Measurements from ENCODE around the gene GLI2. TPM values are rescaled to one million over a fixed set of nuclear protein-coding genes. Genes with fewer than 3 reads are reported as not detected.

The GLI2 gene
- total RNA-seq, 1 donor from 2014 or later: 0.09 TPM

DNA sequence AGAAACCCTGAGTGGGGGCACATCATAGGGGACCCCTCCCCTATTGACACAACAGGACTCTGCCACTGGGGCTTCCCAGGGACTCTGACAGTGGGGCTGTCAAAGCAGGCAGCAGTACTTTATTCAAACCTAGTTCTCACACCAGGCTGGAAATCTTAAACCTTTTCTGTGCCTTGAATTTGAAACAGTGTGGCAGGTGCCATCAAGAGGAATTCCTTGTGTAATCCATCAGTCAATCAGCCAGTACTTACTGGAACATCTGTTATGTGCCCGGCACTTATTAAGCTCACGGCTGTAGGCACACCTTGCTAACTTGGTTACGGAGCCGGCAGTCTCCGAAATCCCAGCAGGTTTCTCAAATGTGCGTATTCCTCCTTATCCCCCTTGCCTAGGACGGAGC is 12.0 kb downstream of the GLI2 start:
- no peaks in the 10 kb centered on the region for H3K9me3 Mint-ChIP-seq
- H3K27me3 Mint-ChIP-seq: peaks cover 25% of the 10 kb centered on the region
- DNase-seq: no peak
- no peaks in the 10 kb centered on the region for H3K36me3 Mint-ChIP-seq (ENCODE audit: low read depth)
- no peaks in the 10 kb centered on the region for H3K4me1 Mint-ChIP-seq
- H3K4me3 Mint-ChIP-seq: no peak overlapping the region
- intact Hi-C loops (cut with micrococcal nuclease): no loop called here
- H3K27ac Mint-ChIP-seq: no peak overlapping the region

DNA sequence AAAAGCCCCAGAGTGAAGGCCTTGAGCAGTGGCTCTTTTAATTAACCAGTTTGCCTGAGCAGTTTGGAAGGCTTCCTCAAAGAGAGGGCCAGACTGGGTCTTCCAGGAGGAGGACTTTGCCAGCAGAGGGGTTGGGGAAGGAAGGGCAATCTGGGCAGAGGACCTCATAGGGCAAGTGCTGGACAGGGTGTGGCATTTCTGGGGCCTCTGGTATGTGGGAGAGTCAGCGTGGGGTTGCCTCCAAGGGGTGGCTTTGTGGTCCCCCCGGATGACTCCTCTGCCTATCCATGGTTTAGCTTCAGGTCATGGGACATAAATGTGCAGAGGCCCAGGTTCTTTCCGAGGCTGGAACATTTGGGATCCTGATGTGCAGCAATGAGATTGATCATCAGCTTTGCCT is 12.6 kb downstream of the GLI2 start:
- no peaks in the 10 kb centered on the region for H3K36me3 Mint-ChIP-seq (ENCODE audit: low read depth)
- H3K4me3 Mint-ChIP-seq: no peak overlapping the region
- H3K27me3 Mint-ChIP-seq: peaks cover 19% of the 10 kb centered on the region
- DNase-seq: no peak
- H3K9me3 Mint-ChIP-seq: no peaks in the 10 kb centered on the region
- H3K4me1 Mint-ChIP-seq: no peaks in the 10 kb centered on the region
- H3K27ac Mint-ChIP-seq: no peak overlapping the region
- intact Hi-C loops (cut with micrococcal nuclease): no loop called here

DNA sequence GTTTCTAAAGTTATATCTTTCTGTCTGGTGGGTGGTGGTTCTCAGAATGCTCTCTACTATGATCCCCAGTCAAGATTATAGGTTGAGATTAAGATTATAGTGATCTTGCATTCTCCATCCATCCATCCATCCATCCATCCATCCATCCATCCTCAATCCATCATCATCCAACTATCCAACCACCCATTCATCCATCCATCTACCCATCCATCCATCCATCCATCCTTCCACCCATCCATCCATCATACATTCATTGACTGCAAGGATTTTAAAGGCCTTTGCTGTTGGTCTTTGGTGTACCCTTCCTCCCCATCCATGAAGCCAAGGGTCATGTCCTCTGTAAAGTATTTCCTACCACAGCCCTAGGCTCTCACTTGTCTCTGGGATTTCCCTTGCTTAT is 13.1 kb downstream of the GLI2 start:
- no peak overlapping the region for H3K27ac Mint-ChIP-seq
- H3K9me3 Mint-ChIP-seq: no peaks in the 10 kb centered on the region
- no peaks in the 10 kb centered on the region for H3K36me3 Mint-ChIP-seq (ENCODE audit: low read depth)
- intact Hi-C loops (cut with micrococcal nuclease): no loop called here
- H3K4me3 Mint-ChIP-seq: no peak overlapping the region
- peaks cover 17% of the 10 kb centered on the region for H3K27me3 Mint-ChIP-seq
- no peaks in the 10 kb centered on the region for H3K4me1 Mint-ChIP-seq
- DNase-seq: no peak

DNA sequence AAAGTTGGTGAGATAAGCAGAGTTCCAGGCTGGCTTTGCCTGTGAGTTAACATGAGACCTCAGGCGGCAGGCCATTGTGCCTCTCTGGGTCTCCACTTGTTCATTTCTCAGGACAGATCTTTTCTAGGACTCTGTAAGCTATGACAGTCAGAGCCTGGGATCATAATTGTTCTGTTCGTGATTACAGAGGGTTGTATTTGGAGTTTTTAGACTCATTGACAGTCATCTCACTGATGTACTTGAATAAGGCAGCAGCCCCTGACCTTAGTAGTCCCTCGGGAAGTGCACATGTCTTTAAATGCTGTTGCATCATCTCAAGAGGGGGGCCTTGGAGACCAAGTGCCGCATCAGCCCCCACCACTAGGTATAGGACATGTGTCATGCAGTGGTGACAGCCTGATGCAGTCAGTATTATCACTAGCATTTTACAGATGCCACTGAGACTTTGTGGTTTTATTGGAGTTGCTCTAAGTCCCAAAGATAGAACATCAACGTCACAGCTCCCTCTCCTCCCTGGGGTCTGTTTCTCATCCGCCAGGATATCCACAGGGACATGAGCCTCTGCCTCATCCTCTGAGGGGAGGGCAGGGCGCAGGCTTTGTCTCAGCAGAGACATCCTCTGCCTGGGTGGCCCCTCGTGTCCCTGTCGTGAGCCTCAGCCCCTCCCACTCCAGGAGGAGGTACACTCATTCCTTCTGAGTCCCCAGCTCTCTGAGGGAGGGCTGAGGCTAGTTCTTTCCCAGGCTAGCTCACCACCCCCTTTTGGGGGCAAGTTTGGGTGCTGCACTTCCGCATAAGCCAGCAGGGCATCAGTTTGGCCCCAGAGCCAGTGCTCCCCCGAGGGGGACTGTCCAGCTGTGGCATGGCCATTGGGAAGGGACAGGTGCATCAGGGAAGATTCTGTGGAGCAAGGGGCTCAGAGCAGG is 14.1 kb downstream of the GLI2 start:
- H3K36me3 Mint-ChIP-seq (ENCODE audit: low read depth): no peaks in the 10 kb centered on the region
- no peaks in the 10 kb centered on the region for H3K9me3 Mint-ChIP-seq
- H3K27ac Mint-ChIP-seq: no peak overlapping the region
- no peak for DNase-seq
- no peak overlapping the region for H3K4me3 Mint-ChIP-seq
- intact Hi-C loops (cut with micrococcal nuclease): no loop called here
- peaks cover 9% of the 10 kb centered on the region for H3K27me3 Mint-ChIP-seq
- H3K4me1 Mint-ChIP-seq: no peaks in the 10 kb centered on the region

DNA sequence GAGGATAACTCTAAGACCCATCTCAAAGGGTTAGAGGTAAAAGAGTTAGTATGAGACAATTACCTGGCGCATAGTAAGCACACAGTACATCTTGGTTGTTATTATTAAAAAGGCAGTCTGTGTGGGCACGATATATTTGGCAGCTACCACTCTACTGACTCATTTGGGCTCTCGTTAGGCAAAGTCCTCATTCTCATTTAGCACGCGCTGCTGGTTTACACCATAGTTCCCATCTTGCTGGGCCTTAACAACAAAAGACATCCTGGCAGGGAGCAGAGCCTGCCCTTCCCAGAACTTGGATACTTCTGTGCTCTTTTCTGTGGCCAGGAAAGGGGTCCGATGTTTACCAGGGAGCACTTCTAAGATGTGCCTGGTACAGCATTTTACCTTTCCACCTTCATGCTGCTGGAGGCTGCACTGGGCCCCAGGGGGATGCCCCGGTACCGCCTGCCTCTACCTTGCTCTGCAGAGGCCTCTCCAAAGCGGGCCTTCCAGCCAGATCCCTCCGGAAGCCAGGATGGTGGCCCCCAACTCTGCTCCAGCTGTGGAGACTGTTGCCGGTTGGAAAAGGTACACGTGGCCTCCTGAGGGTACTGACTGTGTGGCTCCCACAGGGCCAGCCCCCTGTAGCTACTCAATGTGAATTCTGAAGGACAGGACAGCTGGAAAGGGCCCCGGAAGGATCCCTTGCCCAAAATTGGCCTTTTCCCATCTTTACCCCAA is 15.0 kb downstream of the GLI2 start:
- Mint-ChIP-seq H3K27ac (no peak overlapping the region), H3K36me3 (ENCODE audit: low read depth) (no peaks in the 10 kb centered on the region), H3K27me3 (peaks cover 4% of the 10 kb centered on the region), H3K4me3 (no peak overlapping the region), H3K4me1 (no peaks in the 10 kb centered on the region), H3K9me3 (no peaks in the 10 kb centered on the region)
- DNase-seq: no peak
- intact Hi-C loops (cut with micrococcal nuclease): no loop called here

DNA sequence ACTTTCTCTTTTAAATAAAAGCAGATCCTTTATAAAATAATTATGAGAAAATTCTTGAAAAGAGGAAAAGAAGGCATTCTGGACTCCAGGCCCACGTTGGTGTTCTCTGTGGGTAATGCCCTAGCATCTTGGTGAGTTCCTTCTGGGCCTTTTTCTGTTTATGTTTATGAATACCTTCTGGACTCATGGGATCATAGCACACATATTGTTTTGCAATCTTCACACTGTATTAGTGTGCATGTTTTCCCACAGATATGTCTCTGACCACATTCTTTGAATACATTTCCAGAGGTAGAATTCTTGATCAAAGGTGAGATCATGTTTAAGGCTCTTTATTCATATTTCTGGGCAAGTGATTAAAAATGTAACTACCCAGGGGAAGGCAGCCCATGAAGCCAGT is 15.9 kb downstream of the GLI2 start:
- H3K27ac Mint-ChIP-seq: no peak overlapping the region
- H3K9me3 Mint-ChIP-seq: no peaks in the 10 kb centered on the region
- H3K4me3 Mint-ChIP-seq: no peak overlapping the region
- intact Hi-C loops (cut with micrococcal nuclease): no loop called here
- no peaks in the 10 kb centered on the region for H3K36me3 Mint-ChIP-seq (ENCODE audit: low read depth)
- no peak for DNase-seq
- H3K27me3 Mint-ChIP-seq: peaks cover 8% of the 10 kb centered on the region
- H3K4me1 Mint-ChIP-seq: no peaks in the 10 kb centered on the region

DNA sequence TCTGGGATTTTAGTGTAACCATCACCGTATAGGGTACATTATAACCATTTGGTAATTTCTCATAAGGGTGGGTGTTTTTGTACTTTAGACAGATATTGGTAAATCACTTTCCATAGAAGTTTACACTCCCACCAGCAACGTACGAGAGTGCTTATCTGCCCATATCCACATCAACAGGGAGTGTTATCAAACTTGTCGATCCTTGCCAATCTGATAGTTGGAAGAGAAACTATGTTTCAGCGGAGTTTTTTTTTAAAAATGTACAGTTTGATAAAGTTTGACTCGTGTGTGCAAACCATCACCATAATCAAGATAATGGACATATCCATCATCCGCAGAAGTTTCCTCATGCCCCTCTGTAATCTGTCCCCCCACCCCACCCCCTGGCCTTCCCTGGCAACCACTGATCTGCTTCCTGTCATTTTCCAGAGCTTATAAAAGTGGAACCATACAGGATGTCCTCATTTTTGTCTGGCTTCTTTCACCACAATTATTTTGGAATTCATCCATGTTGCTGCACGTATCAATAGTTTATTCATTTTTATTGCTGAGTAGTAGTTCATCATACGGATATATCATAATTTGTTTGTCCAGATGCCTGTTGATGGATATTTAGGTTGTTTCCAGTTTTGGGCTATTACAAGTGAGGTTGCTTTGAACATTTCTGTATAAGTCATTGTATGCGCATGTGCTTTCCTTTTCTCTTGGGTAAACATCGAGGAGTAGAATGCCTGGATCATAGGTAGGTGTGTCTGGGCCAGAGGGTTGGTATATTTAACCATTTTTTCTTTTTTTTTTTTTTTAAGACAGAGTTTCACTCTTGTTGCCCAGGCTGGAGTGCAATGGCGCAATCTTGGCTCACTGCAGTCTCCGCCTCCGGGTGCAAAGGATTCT is 18.6 kb downstream of the GLI2 start:
- no peak for DNase-seq
- no peak overlapping the region for H3K4me3 Mint-ChIP-seq
- no peaks in the 10 kb centered on the region for H3K9me3 Mint-ChIP-seq
- H3K36me3 Mint-ChIP-seq (ENCODE audit: low read depth): no peaks in the 10 kb centered on the region
- peaks cover 16% of the 10 kb centered on the region for H3K27me3 Mint-ChIP-seq
- H3K4me1 Mint-ChIP-seq: no peaks in the 10 kb centered on the region
- H3K27ac Mint-ChIP-seq: no peak overlapping the region
- intact Hi-C loops (cut with micrococcal nuclease): no loop called here

DNA sequence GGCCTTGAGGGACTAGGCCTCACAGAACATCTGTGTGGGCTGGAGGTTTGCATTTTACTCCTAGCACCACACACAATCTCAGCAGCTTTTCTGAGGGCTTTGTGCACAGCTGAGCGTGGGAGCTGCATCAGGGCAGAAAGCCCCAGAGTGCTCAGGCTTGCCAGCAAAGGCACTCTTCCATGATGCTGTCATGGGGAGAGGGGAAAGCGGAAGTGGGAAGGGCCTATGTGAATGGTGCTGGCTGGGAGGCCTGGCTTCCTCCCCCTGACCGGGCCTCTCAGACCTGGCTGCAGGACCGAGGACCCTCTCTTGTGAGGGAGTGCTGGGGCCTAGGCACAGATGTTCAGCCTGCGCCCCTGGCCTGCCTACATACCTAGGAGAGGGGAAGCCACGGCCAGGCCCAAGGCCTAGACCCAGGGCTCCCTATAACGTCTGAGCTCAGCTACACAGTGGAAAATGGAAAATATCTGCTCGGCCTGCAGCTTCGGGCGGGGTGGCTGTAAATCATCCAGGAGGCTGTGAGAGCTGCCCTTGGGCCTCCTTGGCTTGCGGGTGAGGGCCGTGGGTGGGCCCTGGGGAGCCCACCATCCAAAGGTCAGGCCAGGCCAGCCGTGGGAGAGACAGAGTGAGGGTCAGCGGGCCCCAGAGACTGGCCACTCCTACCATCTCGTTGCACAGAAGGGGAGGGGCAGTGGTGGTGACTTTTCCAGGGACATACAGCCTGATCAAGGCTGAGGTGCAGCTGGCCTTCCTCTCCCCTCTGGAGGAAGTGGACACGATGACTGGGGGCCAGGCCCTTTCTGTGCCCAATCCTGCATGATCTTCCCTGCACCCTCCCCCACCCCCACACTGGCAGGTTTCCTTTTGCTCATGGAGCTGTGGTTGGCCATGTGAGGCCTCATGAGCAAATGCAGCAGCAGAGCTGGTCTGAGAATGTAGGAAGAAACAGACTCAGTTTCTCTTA is 22.8 kb downstream of the GLI2 start:
- no peak overlapping the region for H3K27ac Mint-ChIP-seq
- H3K4me3 Mint-ChIP-seq: no peak overlapping the region
- intact Hi-C loops (cut with micrococcal nuclease): no loop called here
- H3K27me3 Mint-ChIP-seq: peaks cover 14% of the 10 kb centered on the region
- H3K36me3 Mint-ChIP-seq (ENCODE audit: low read depth): no peaks in the 10 kb centered on the region
- H3K9me3 Mint-ChIP-seq: no peaks in the 10 kb centered on the region
- no peak for DNase-seq
- H3K4me1 Mint-ChIP-seq: no peaks in the 10 kb centered on the region

DNA sequence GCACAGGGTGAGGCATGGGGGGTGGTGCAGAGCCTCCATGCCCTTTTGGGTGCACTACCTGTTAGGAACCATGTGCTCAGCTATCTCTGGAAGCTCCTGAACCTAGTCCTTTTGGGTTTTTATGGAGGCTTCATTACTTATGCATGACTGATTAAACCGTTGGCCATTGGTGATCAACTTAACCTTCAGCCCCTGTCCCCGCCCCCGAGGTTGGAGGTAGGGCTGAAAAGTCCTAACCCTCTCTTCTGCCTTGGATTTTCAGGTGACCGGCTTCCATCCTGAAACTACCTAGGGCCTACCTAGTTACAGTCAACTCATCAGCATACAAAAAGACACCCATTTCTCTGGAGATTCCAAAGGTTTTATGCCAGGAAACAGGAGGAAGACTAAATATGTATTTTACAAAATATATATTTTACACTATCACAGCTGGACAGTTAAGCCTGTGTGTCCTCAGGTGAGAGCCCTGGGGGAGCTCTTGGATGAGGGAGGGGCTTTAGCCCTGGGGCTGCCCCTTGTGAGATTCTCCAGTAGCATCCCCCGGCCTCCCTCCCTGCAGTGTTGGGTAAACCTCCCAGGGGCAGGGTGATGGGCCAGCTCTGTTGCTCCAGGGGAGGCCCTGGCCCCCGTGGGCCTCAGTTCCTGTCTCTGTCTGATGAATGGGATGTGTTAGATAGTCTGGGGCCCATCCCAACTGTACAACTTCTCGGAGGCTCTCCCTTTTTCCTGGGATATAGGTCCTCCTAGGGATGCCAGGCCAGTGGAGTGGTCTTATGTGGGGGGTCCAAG is 24.1 kb downstream of the GLI2 start:
- intact Hi-C loops (cut with micrococcal nuclease): no loop called here
- DNase-seq: no peak

DNA sequence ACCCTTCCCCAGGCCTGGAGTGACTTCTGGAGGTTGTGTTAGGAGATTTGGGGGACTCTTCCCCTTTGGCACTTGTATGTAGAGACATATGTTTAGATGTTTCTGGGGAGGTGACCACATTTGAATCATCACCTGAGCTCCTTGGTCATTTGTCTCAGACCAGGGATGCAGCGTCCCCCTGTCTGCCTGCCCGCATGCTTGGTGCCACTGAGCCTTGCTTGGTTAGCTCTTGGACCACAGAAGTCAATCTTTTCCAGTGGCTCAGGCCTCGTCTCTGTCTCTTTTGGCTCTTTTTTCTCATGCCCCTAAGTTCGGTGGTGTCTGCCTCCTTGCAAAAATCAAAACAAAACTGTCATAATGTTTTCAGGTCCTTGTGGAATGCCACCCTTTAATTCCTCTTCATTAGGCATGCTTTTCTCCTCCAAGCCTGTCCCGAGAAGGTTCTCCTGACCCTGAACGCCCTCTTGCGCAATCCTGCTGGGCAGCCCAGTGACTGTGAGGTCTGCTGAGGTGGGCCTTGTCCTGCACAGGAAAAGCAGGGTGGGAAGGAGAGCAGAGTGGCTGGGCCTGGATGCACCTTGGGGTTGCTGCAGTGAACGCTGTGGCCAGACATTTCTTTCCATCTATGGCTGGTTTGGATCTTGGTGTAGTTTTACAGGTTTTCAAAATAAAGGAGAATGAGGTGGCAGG is 24.9 kb downstream of the GLI2 start:
- Mint-ChIP-seq H3K36me3 (ENCODE audit: low read depth) (no peaks in the 10 kb centered on the region), H3K27me3 (peaks cover 13% of the 10 kb centered on the region), H3K9me3 (no peaks in the 10 kb centered on the region), H3K4me1 (no peaks in the 10 kb centered on the region), H3K4me3 (no peak overlapping the region), H3K27ac (no peak overlapping the region)
- no peak for DNase-seq
- intact Hi-C loops (cut with micrococcal nuclease): no loop called here

More for the DNA sequence above, 24.1 kb downstream of the GLI2 start:
- Mint-ChIP-seq H3K9me3 (no peaks in the 10 kb centered on the region), H3K4me3 (no peak overlapping the region), H3K4me1 (no peaks in the 10 kb centered on the region), H3K36me3 (ENCODE audit: low read depth) (no peaks in the 10 kb centered on the region), H3K27ac (no peak overlapping the region), H3K27me3 (peaks cover 13% of the 10 kb centered on the region)

DNA sequence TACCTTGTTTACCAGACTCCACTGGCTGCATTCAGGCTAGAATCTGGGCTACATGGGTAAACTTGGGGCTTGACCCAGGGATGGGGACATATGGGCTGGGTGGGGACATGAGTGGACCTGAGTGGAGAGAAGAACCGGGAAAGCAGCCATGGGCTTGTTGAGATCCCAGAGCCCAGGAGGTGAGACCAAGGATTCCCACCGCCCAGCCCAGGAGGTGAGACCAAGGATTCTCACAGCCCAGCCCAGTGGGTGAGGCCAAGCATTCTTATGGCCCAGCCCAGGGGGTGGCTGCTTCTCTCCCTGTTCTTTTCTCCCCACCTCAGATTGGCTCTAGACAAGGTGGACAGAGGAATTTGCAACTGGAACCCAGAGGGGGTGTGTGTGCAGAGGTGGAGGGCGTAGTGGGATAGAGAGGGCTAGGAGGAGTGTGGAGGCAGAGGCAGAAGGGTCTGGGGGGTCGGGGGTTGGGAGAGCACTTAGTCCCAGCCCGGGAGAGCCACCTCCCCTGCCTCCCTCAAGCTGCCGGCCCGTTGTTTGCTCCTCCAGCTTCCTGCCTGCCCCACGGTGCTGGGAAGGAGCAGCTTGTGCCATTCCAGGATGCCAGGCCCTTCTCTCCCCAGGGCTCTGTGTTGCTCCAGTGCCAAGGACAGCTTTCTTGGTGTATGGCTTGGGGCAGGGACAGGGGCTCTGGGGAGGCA is 25.6 kb downstream of the GLI2 start:
- H3K27me3 Mint-ChIP-seq: peaks cover 10% of the 10 kb centered on the region
- H3K4me3 Mint-ChIP-seq: no peak overlapping the region
- no peaks in the 10 kb centered on the region for H3K4me1 Mint-ChIP-seq
- H3K9me3 Mint-ChIP-seq: no peaks in the 10 kb centered on the region
- intact Hi-C loops (cut with micrococcal nuclease): no loop called here
- H3K36me3 Mint-ChIP-seq (ENCODE audit: low read depth): no peaks in the 10 kb centered on the region
- DNase-seq: no peak
- no peak overlapping the region for H3K27ac Mint-ChIP-seq
